ENCODE measurements around the gene ETV4. TPM values are rescaled to one million over a fixed set of nuclear protein-coding genes. Genes with fewer than 3 reads are reported as not detected.

ETV4 gene
- total RNA-seq = 14.4 and 16.8 TPM in 2 replicates

DNA sequence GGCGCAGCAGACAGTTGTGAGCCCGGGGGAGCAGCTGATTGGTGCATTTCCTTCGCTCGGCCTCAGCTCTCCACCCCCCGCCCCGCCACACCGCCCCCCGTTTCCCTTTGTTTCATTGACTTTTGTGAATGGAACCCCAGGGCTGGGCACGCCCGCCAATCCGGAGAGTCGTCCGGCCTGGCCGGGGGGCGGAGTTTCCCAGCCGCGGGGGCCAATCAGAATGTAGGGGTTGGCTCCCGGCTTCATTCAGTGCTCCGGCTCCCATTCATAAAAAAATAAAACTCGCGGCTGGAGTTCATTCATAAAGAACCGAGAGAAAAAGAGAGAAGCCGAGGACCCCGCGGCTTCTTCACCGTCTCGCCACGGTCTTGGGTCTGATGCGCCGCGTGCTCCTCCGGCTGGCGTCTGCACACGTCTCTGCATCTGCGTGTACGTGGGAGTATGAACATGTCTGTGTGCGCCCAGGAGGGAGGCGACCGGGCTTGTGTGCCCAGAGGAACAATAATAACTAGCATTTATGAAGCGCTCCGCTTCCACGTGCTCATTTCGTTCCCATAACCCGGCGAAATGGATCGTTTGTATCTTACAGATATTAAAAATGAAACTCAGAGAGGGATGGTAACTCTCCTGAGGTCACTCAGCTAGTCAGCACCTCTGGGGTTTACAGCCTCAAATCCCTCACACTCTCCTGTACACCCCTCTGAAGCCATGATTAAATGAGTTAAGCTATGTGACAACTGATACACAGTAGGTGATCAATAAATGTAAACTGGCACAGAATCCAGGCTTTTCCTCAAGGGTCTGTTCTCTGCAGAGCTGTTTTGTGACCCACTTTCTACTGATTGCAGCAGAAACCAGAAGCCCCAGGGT is at the start of gene ETV4:
TSS of gene ETV4 (minus strand) at position 22 of the 870 bp plus-strand sequence. CDS start 723 bp downstream, outside the sequence.

DNA sequence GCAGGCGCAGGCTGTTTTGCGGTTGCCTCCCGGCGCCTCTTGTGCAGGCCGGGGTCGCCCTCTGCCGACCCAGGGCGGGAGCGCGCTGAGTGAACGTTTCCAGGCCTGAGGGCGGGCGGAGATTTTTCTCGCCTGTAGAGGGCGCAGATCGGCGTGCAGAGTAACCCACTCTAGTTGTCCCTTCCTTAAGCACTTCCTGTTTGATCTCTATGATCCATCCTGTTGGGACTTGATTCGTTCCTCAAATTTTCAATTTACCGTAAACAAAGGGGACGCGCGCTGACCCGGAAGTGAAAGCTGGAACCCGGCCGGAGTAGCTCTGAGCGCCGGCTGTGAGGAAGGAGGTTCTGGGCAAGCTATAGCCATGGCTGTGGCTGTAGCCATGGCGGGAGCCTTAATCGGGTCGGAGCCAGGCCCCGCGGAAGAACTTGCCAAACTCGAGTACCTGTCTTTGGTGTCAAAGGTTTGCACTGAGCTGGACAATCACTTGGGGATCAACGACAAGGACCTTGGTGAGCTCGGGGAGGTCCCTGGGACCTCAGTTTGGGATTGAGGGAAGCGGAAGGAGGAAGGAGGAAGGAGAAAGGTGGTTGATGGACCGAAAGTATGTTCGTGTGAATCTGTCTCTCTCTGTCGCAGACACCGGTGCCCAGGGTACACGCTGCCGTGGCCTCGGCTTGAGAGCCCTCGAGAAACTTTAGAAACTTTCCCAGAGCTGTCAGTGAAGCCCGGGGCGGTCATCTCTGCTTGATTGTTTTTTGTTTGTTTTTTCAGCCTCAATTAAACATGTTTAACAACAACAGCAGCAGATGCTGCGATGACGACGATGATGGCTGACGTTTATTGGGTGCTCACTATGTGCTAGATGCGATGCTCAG is 62.2 kb downstream of the ETV4 start, which contains the start of gene DHX8:
TSS of gene DHX8 (plus strand) at position 302 of the 878 bp plus-strand sequence. CDS start at position 365, 63 bp downstream.

Other genes with a start within 250 kb of the ETV4 start
- 4.9 and 6.7 TPM in 2 replicates for gene ARL4D, start 147.3 kb downstream of the ETV4 start, total RNA-seq
- gene DHX8, start 62.4 kb downstream of the ETV4 start, total RNA-seq = 23.6 and 34.7 TPM in 2 replicates
- gene MEOX1, start 115.6 kb upstream of the ETV4 start, total RNA-seq = not detected in 2 replicates
- not detected in 2 replicates for gene SOST, start 212.5 kb upstream of the ETV4 start, total RNA-seq
- 37.6 and 40.9 TPM in 2 replicates for gene DUSP3, start 232.6 kb upstream of the ETV4 start, total RNA-seq
- gene CFAP97D1, start 234.1 kb upstream of the ETV4 start, total RNA-seq = not detected in 2 replicates